ENCODE data around the gene KRI1. TPM values are rescaled to one million over a fixed set of nuclear protein-coding genes. Genes with fewer than 3 reads are reported as not detected.

Gene KRI1
- total RNA-seq, 2 donors from 2014 or later, result 23.6 to 23.8 TPM

DNA sequence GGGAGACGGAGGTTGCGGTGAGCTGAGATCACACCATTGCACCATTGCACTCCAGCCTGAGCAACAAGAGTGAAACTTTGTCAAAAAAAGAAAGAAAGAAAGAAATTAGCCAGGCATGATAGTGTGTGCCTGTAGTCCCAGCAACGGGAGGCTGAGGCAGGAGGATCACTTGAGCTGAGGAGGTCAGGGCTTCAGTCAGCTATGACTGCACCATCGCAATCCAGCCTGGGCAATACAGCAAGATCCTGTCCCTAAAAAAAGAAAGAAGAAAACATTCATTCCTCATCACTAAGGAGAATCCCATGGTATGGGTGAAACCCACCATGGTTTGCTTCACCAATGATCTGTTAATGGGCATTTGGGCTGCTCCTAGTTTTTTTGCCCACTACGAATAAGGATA lies 34.3 kb upstream of the KRI1 start:
- TF ChIP-seq, protein P1, sequence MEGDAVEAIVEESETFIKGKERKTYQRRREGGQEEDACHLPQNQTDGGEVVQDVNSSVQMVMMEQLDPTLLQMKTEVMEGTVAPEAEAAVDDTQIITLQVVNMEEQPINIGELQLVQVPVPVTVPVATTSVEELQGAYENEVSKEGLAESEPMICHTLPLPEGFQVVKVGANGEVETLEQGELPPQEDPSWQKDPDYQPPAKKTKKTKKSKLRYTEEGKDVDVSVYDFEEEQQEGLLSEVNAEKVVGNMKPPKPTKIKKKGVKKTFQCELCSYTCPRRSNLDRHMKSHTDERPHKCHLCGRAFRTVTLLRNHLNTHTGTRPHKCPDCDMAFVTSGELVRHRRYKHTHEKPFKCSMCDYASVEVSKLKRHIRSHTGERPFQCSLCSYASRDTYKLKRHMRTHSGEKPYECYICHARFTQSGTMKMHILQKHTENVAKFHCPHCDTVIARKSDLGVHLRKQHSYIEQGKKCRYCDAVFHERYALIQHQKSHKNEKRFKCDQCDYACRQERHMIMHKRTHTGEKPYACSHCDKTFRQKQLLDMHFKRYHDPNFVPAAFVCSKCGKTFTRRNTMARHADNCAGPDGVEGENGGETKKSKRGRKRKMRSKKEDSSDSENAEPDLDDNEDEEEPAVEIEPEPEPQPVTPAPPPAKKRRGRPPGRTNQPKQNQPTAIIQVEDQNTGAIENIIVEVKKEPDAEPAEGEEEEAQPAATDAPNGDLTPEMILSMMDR (IDR thresholded peaks at IDR 0.05), result no peak
- no peak for TF ChIP-seq POLR2A (IDR thresholded peaks at IDR 0.05)
- no peak for TF ChIP-seq POLR2AphosphoS5 (IDR thresholded peaks at IDR 0.05)
- Histone ChIP-seq H3K27me3 (replicated peaks; ENCODE audit: insufficient read depth) (no peaks in the 10 kb centered on the region), H3K4me3 (no peak overlapping the region), H3K9me3 (no peaks in the 10 kb centered on the region), H3K36me3 (no peaks in the 10 kb centered on the region), H3K27ac (no peak overlapping the region), H3K4me1 (replicated peaks) (peaks cover 2% of the 10 kb centered on the region)
- 95% methylated on average over 5 of the region's 5 CpGs for WGBS
- intact Hi-C loops (cut with DNase I), result no loop called here
- no peak for DNase-seq (ENCODE audit: low spot score)

DNA sequence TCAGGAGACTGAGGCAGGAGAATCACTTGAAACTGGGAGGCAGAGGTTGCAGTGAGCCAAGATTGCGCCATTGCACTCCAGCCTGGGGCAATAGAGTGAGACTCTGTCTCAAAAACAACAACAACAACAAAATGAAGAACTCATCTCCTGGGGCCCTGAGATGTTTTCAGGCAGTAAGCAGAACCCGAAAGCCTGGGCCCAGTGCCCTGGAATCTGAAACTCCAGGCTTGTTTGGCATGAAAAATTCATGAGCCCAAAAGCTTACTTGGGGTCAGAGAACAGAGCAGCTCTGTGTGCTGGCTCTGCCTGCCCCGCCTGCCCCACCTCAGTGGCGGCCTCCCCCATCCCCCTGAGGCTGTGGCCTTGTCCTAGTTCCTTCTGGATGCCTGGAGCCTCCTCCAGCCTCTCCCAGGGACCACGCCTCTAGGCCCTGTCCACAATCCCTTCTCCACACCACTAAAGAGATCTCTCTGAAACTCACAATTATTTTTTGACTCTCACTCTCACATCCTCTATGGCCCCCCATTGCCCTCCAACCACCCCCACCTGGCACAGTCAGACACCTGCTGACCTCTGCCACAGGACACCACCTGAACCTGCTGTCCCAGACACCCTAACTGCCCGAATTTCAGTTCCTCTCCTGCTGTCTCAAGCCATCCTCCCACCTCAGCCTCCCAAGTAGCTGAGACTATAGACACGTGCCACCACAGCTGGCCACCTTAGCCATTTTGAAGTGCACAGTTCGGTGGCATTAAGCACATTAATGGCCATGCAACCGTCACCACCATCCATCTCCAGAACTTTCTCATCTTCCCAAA lies 28.2 kb upstream of the KRI1 start:
- Histone ChIP-seq H3K27me3 (replicated peaks; ENCODE audit: insufficient read depth) (no peaks in the 10 kb centered on the region), H3K36me3 (no peaks in the 10 kb centered on the region), H3K27ac (no peak overlapping the region), H3K4me1 (replicated peaks) (no peaks in the 10 kb centered on the region), H3K9me3 (no peaks in the 10 kb centered on the region), H3K4me3 (no peak overlapping the region)
- no peak for DNase-seq (ENCODE audit: low spot score)
- 65% methylated on average over 9 of the region's 9 CpGs for WGBS
- TF ChIP-seq POLR2AphosphoS5 (IDR thresholded peaks at IDR 0.05), result no peak
- TF ChIP-seq POLR2A (IDR thresholded peaks at IDR 0.05), result no peak
- TF ChIP-seq, protein P1 (IDR thresholded peaks at IDR 0.05), result no peak
- intact Hi-C loops (cut with DNase I), result no loop called here

DNA sequence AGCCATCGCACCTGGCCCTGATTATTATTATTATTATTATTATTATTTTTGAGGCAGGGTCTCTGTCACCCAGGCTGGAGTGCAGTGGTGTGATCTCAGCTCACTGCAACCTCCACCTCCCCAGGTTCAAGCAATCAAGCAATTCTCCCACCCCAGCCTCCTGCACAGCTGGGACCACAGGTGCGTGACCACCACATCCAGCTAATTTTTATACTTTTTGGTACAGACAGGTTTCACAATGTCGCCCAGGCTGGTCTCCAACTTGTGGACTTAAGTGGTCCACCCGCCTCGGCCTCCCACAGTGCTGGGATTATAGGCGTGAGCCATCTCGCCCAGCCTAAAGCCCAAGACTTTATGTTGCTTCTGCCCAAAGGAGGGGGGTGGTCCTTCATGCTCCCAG lies 27.3 kb upstream of the KRI1 start:
- no peak overlapping the region for H3K4me3 ChIP-seq
- intact Hi-C loops (cut with DNase I), result no loop called here
- no peaks in the 10 kb centered on the region for H3K36me3 ChIP-seq
- no peaks in the 10 kb centered on the region for H3K9me3 ChIP-seq
- TF ChIP-seq POLR2A (IDR thresholded peaks at IDR 0.05) (no peak), POLR2AphosphoS5 (IDR thresholded peaks at IDR 0.05) (no peak)
- TF ChIP-seq, protein P1 (IDR thresholded peaks at IDR 0.05), result no peak
- no peaks in the 10 kb centered on the region for H3K27me3 ChIP-seq (replicated peaks; ENCODE audit: insufficient read depth)
- DNase-seq (ENCODE audit: low spot score), result no peak
- no peaks in the 10 kb centered on the region for H3K4me1 ChIP-seq (replicated peaks)
- H3K27ac ChIP-seq, result no peak overlapping the region
- WGBS, result 85% methylated on average over 7 of the region's 7 CpGs

DNA sequence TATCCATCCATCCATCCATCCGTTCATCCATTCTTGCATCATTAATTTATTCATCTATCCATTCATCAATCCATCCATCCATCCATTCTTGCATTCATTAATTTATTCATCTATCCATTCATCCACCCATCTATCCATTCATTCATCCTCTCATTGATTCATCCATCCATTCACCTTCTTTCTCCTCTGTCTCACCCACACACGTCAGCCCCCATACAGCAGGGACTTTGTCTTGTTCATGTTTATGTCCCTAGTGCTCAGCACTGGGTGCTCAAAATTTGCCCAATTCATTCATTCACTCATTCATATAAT lies 22.0 kb upstream of the KRI1 start:
- intact Hi-C loops (cut with DNase I), result no loop called here
- TF ChIP-seq, protein P1 (IDR thresholded peaks at IDR 0.05), result no peak
- TF ChIP-seq POLR2A (IDR thresholded peaks at IDR 0.05) (no peak), POLR2AphosphoS5 (IDR thresholded peaks at IDR 0.05) (no peak)
- Histone ChIP-seq H3K4me3 (no peak overlapping the region), H3K27me3 (replicated peaks; ENCODE audit: insufficient read depth) (no peaks in the 10 kb centered on the region), H3K36me3 (no peaks in the 10 kb centered on the region), H3K9me3 (no peaks in the 10 kb centered on the region), H3K4me1 (replicated peaks) (no peaks in the 10 kb centered on the region), H3K27ac (no peak overlapping the region)
- 95% methylated on average over 2 of the region's 2 CpGs for WGBS
- no peak for DNase-seq (ENCODE audit: low spot score)
